22Rv1 (cell line): ENCODE results near the gene ALKBH8.

ENCODE experiments used
- CTCF ChIP-seq: fragments of 450-650 bp; IDR thresholded peaks from 2 replicates; pipeline ENCODE4 v1.5.1; 2017; ENCODE audit warnings: mild to moderate bottlenecking
- ZFX ChIP-seq: fragments of 450-650 bp; IDR thresholded peaks from 2 replicates; pipeline ENCODE4 v1.6.1; 2017; ENCODE audit warnings: antibody characterized with exemption, borderline replicate concordance

GRCh38 chr11:107598225-107599139 lies 32.9 kb upstream of the ALKBH8 start:
- TF ChIP-seq CTCF = peak; percentile 72
- TF ChIP-seq ZFX = no peak
